Activated CD4-positive, alpha-beta T cell treated with anti-CD3 and anti-CD28 coated beads, Interleukin-2, Interleukin-4, amounts not matched to agents 100 ng/mL and 50 ng/mL, durations not matched to agents 16 hours and 8 hours (primary cell): Measurements from ENCODE around the gene COL10A1.
"Not testable (repeated sequence)": the region's sequence is repeated elsewhere in the genome, so short reads cannot be mapped to it uniquely, and the experiment has no call there.

Experiments used
- DNase-seq: peaks from one replicate; pipeline ENCODE4 v3.0.0-alpha.2; 2020; ENCODE audit warnings: low spot score

The COL10A1 gene

GRCh38 chr6:116120430-116120829, 5.5 kb downstream of the COL10A1 start:
- DNase-seq = no peak

- DNase-seq = peak; percentile 22
Measured at GRCh38 chr6:116118608-116119007, 7.3 kb downstream of the COL10A1 start.

- DNase-seq = no peak
Measured at GRCh38 chr6:116115781-116116180, 10.2 kb downstream of the COL10A1 start.

- DNase-seq = no peak
Measured at GRCh38 chr6:116113386-116113785, 12.5 kb downstream of the COL10A1 start.

GRCh38 chr6:116111552-116112528, 14.1 kb downstream of the COL10A1 start:
- DNase-seq = peak; percentile 39

GRCh38 chr6:116108836-116109235, 17.1 kb downstream of the COL10A1 start:
- no peak for DNase-seq

- DNase-seq = no peak
Measured at GRCh38 chr6:116106146-116106545, 19.8 kb downstream of the COL10A1 start.

- no peak for DNase-seq
Measured at GRCh38 chr6:116105247-116105646, 20.7 kb downstream of the COL10A1 start.

- no peak for DNase-seq
Measured at GRCh38 chr6:116104636-116105035, 21.3 kb downstream of the COL10A1 start.

- DNase-seq = no peak
Measured at GRCh38 chr6:116102873-116103272, 23.1 kb downstream of the COL10A1 start.

GRCh38 chr6:116101790-116102189, 24.1 kb downstream of the COL10A1 start:
- DNase-seq = no peak

GRCh38 chr6:116101302-116101718, 24.6 kb downstream of the COL10A1 start:
- no peak for DNase-seq

GRCh38 chr6:116100419-116101301, 25.3 kb downstream of the COL10A1 start, which contains the start of gene NT5DC1:
Gene NT5DC1 (plus strand): TSS chr6:116100853. CDS start chr6:116100931, 78 bp downstream.
- peak; percentile 82 for DNase-seq

GRCh38 chr6:116099036-116099435, 26.9 kb downstream of the COL10A1 start:
- no peak for DNase-seq

- DNase-seq = no peak
Measured at GRCh38 chr6:116096979-116097816, 28.7 kb downstream of the COL10A1 start.

GRCh38 chr6:116096048-116096759, 29.7 kb downstream of the COL10A1 start:
- DNase-seq = not testable (repeated sequence)

GRCh38 chr6:116094041-116094440, 31.9 kb downstream of the COL10A1 start:
- no peak for DNase-seq

- DNase-seq = peak; percentile 26
Measured at GRCh38 chr6:116090251-116090650, 35.7 kb downstream of the COL10A1 start.

- no peak for DNase-seq
Measured at GRCh38 chr6:116088946-116089345, 37.0 kb downstream of the COL10A1 start.

- no peak for DNase-seq
Measured at GRCh38 chr6:116087437-116088027, 38.4 kb downstream of the COL10A1 start.

- no peak for DNase-seq
Measured at GRCh38 chr6:116084284-116084683, 41.6 kb downstream of the COL10A1 start.
